Stimulated activated CD4-positive, alpha-beta T cell treated with anti-CD3 and anti-CD28 coated beads, Interleukin-1b, Interleukin-23, amount 100 ng/mL, for 48 hours (primary cell): ENCODE measurements around the gene BPIFB4.
"Not testable (repeated sequence)": the region's sequence is repeated elsewhere in the genome, so short reads cannot be mapped to it uniquely, and the experiment has no call there.

Source experiments
- DNase-seq: peaks from one replicate; pipeline ENCODE4 v3.0.0-alpha.2; 2020

Gene BPIFB4

GRCh38 chr20:33079259-33079658 is at the start of gene BPIFB4:
Gene BPIFB4, plus strand, starts transcription at chr20:33079643. Its CDS starts 1,884 bp downstream, at chr20:33081527.
- DNase-seq, result no peak

- DNase-seq, result no peak
Measured at GRCh38 chr20:33030076-33030475, 49.4 kb upstream of the BPIFB4 start.

GRCh38 chr20:33030569-33030968 is 48.9 kb upstream of the BPIFB4 start:
- no peak for DNase-seq

- no peak for DNase-seq
Measured at GRCh38 chr20:33031531-33031930, 47.9 kb upstream of the BPIFB4 start, which contains the start of gene BPIFB6. Gene BPIFB6, plus strand, starts transcription at chr20:33031648. Its CDS starts 0 bp downstream, at chr20:33031648.

- no peak for DNase-seq
Measured at GRCh38 chr20:33032555-33032954, 46.9 kb upstream of the BPIFB4 start.

GRCh38 chr20:33033381-33033780 is 46.1 kb upstream of the BPIFB4 start:
- DNase-seq, result no peak

GRCh38 chr20:33034115-33034514 is 45.3 kb upstream of the BPIFB4 start:
- DNase-seq, result no peak

- DNase-seq, result no peak
Measured at GRCh38 chr20:33034901-33035492, 44.4 kb upstream of the BPIFB4 start.

GRCh38 chr20:33037456-33037855 is 42.0 kb upstream of the BPIFB4 start:
- no peak for DNase-seq

- DNase-seq, result no peak
Measured at GRCh38 chr20:33038243-33038642, 41.2 kb upstream of the BPIFB4 start.

- DNase-seq, result no peak
Measured at GRCh38 chr20:33042430-33042829, 37.0 kb upstream of the BPIFB4 start.

- DNase-seq, result no peak
Measured at GRCh38 chr20:33042983-33043730, 36.3 kb upstream of the BPIFB4 start.

GRCh38 chr20:33043731-33044181 is 35.7 kb upstream of the BPIFB4 start:
- DNase-seq, result no peak

GRCh38 chr20:33045129-33045721 is 34.2 kb upstream of the BPIFB4 start:
- DNase-seq, result not testable (repeated sequence)

- no peak for DNase-seq
Measured at GRCh38 chr20:33046412-33046811, 33.0 kb upstream of the BPIFB4 start.

GRCh38 chr20:33051333-33051732 is 28.1 kb upstream of the BPIFB4 start:
- DNase-seq, result no peak

GRCh38 chr20:33053291-33054106 is 25.9 kb upstream of the BPIFB4 start, which contains the start of gene BPIFB3:
Gene BPIFB3, plus strand, starts transcription at chr20:33053903. Its CDS starts 1,533 bp downstream, at chr20:33055436.
- no peak for DNase-seq

GRCh38 chr20:33054381-33054780 is 25.1 kb upstream of the BPIFB4 start:
- no peak for DNase-seq

GRCh38 chr20:33054791-33055190 is 24.7 kb upstream of the BPIFB4 start:
- no peak for DNase-seq

GRCh38 chr20:33059136-33059535 is 20.3 kb upstream of the BPIFB4 start:
- no peak for DNase-seq

GRCh38 chr20:33059741-33060390 is 19.6 kb upstream of the BPIFB4 start:
- DNase-seq, result no peak

GRCh38 chr20:33061658-33062028 is 17.8 kb upstream of the BPIFB4 start:
- DNase-seq, result no peak
